ENCODE measurements around the gene GRAMD2B.

- TF ChIP-seq POLR2A (IDR thresholded peaks at IDR 0.05) = no peak
- TF ChIP-seq, protein P1, sequence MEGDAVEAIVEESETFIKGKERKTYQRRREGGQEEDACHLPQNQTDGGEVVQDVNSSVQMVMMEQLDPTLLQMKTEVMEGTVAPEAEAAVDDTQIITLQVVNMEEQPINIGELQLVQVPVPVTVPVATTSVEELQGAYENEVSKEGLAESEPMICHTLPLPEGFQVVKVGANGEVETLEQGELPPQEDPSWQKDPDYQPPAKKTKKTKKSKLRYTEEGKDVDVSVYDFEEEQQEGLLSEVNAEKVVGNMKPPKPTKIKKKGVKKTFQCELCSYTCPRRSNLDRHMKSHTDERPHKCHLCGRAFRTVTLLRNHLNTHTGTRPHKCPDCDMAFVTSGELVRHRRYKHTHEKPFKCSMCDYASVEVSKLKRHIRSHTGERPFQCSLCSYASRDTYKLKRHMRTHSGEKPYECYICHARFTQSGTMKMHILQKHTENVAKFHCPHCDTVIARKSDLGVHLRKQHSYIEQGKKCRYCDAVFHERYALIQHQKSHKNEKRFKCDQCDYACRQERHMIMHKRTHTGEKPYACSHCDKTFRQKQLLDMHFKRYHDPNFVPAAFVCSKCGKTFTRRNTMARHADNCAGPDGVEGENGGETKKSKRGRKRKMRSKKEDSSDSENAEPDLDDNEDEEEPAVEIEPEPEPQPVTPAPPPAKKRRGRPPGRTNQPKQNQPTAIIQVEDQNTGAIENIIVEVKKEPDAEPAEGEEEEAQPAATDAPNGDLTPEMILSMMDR (IDR thresholded peaks at IDR 0.05) = no peak
- TF ChIP-seq POLR2AphosphoS5 (IDR thresholded peaks at IDR 0.05) = no peak
Measured at GRCh38 chr5:126445502-126446174, 22.4 kb downstream of the GRAMD2B start.

Measured in breast epithelium (tissue), 3 donors.